ENCODE measurements around the gene TSGA10. TPM values are rescaled to one million over a fixed set of nuclear protein-coding genes. Genes with fewer than 3 reads are reported as not detected.

Gene TSGA10
- polyA plus RNA-seq, 4 donors = 2.2 to 10.2 (median 2.3) TPM

DNA sequence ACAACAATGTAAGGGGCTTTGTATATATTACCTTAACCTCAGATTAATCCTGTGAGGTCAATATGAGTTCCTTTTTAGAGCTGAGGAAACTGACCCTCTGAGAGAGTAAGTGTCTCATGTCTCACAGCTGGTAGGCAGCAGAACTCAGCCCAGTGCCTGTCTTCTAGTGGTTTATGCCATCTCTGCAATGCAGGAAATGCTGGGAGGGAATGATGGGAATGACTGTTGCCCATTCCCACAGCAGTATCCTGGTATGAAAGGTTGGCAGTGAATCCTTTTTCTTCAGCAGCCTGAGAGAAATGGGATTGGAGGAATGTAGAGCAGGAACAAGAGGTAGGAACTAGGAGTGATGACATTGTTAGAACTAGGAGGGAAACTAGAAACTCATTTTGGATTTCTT, 32.3 kb upstream of the TSGA10 start:
- no peak overlapping the region for H3K4me3 ChIP-seq (ENCODE audit: low read depth in 1 of 3, low read length in 3 of 3)
- H3K27me3 ChIP-seq (ENCODE audit: control insufficient read depth in 3 of 3, insufficient read depth in 3 of 3, low read length in 3 of 3) = no peaks in the 10 kb centered on the region
- no peaks in the 10 kb centered on the region for H3K9me3 ChIP-seq (ENCODE audit: control insufficient read depth in 2 of 2, insufficient read depth in 1 of 2, low read depth in 1 of 2, low read length in 1 of 2)
- H3K36me3 ChIP-seq (ENCODE audit: control insufficient read depth in 3 of 3, insufficient read depth in 2 of 3, low read depth in 1 of 3, low read length in 3 of 3) = peaks cover 0 to 13% (median 7%) of the 10 kb centered on the region in 3 donors
- FAIRE-seq (no peak), DNase-seq (no peak)
- no peak overlapping the region for H3K27ac ChIP-seq (ENCODE audit: low read depth in 1 of 3, low read length in 2 of 3)
- H3K4me1 ChIP-seq (ENCODE audit: control insufficient read depth in 3 of 3, insufficient read depth in 2 of 3, low read depth in 1 of 3, low read length in 2 of 3) = no peaks in the 10 kb centered on the region

GRCh38 chr2:99184811-99185210, 30.1 kb upstream of the TSGA10 start:
- Histone ChIP-seq H3K27me3 (ENCODE audit: control insufficient read depth in 3 of 3, insufficient read depth in 3 of 3, low read length in 3 of 3) (no peaks in the 10 kb centered on the region), H3K4me3 (ENCODE audit: low read depth in 1 of 3, low read length in 3 of 3) (no peak overlapping the region), H3K36me3 (ENCODE audit: control insufficient read depth in 3 of 3, insufficient read depth in 2 of 3, low read depth in 1 of 3, low read length in 3 of 3) (peaks cover 0 to 7% (median 4%) of the 10 kb centered on the region in 3 donors), H3K4me1 (ENCODE audit: control insufficient read depth in 3 of 3, insufficient read depth in 2 of 3, low read depth in 1 of 3, low read length in 2 of 3) (peaks cover 0 to 3% (median 2%) of the 10 kb centered on the region in 3 donors), H3K9me3 (ENCODE audit: control insufficient read depth in 2 of 2, insufficient read depth in 1 of 2, low read depth in 1 of 2, low read length in 1 of 2) (no peaks in the 10 kb centered on the region), H3K27ac (ENCODE audit: low read depth in 1 of 3, low read length in 2 of 3) (no peak overlapping the region)
- FAIRE-seq = no peak
- 63 to 78% (median 65%) methylated on average over 6 of the region's 6 CpGs for WGBS, 3 donors
- no peak for DNase-seq

GRCh38 chr2:99183025-99183424, 28.3 kb upstream of the TSGA10 start:
- Histone ChIP-seq H3K27me3 (ENCODE audit: control insufficient read depth in 3 of 3, insufficient read depth in 3 of 3, low read length in 3 of 3) (no peaks in the 10 kb centered on the region), H3K27ac (ENCODE audit: low read depth in 1 of 3, low read length in 2 of 3) (no peak overlapping the region), H3K9me3 (ENCODE audit: control insufficient read depth in 2 of 2, insufficient read depth in 1 of 2, low read depth in 1 of 2, low read length in 1 of 2) (no peaks in the 10 kb centered on the region), H3K36me3 (ENCODE audit: control insufficient read depth in 3 of 3, insufficient read depth in 2 of 3, low read depth in 1 of 3, low read length in 3 of 3) (peaks cover 0 to 2% (median 0%) of the 10 kb centered on the region in 3 donors), H3K4me3 (ENCODE audit: low read depth in 1 of 3, low read length in 3 of 3) (no peak overlapping the region), H3K4me1 (ENCODE audit: control insufficient read depth in 3 of 3, insufficient read depth in 2 of 3, low read depth in 1 of 3, low read length in 2 of 3) (peaks cover 0 to 8% (median 3%) of the 10 kb centered on the region in 3 donors)
- FAIRE-seq = no peak
- no peak for DNase-seq
- 96 to 100% (median 97%) methylated on average over 3 of the region's 3 CpGs for WGBS, 3 donors

- H3K4me3 ChIP-seq (ENCODE audit: low read depth in 1 of 3, low read length in 3 of 3) = peak overlapping the region; percentile 62 to 74 (median 64)
- 0 to 5% (median 2%) methylated on average over 4 of the region's 4 CpGs for WGBS, 3 donors
- FAIRE-seq (no peak), DNase-seq (peak in 1 of 2 donors; percentile 11)
- H3K36me3 ChIP-seq (ENCODE audit: control insufficient read depth in 3 of 3, insufficient read depth in 2 of 3, low read depth in 1 of 3, low read length in 3 of 3) = no peaks in the 10 kb centered on the region
- H3K27me3 ChIP-seq (ENCODE audit: control insufficient read depth in 3 of 3, insufficient read depth in 3 of 3, low read length in 3 of 3) = no peaks in the 10 kb centered on the region
- H3K4me1 ChIP-seq (ENCODE audit: control insufficient read depth in 3 of 3, insufficient read depth in 2 of 3, low read depth in 1 of 3, low read length in 2 of 3) = peaks cover 0 to 8% (median 3%) of the 10 kb centered on the region in 3 donors
- no peaks in the 10 kb centered on the region for H3K9me3 ChIP-seq (ENCODE audit: control insufficient read depth in 2 of 2, insufficient read depth in 1 of 2, low read depth in 1 of 2, low read length in 1 of 2)
- H3K27ac ChIP-seq (ENCODE audit: low read depth in 1 of 3, low read length in 2 of 3) = peak overlapping the region in 1 of 3 donors; percentile 80
These were observed 26.9 kb upstream of the TSGA10 start for GRCh38 chr2:99181624-99182000.

GRCh38 chr2:99180755-99181623, 26.2 kb upstream of the TSGA10 start, which contains the start of the genes MITD1 and MRPL30:
Gene MITD1, minus strand, starts transcription at chr2:99181058. Its CDS starts 77 bp downstream, at chr2:99180981.
Gene MRPL30, plus strand, starts transcription at chr2:99181184. Its CDS starts 5,020 bp downstream, at chr2:99186204.
- no peaks in the 10 kb centered on the region for H3K27me3 ChIP-seq (ENCODE audit: control insufficient read depth in 3 of 3, insufficient read depth in 3 of 3, low read length in 3 of 3)
- peak within 1 kb of the TSS; percentile 76 to 91 (median 80) for H3K27ac ChIP-seq (ENCODE audit: low read depth in 1 of 3, low read length in 2 of 3)
- DNase-seq = peak; percentile 97 to 98
- H3K9me3 ChIP-seq (ENCODE audit: control insufficient read depth in 2 of 2, insufficient read depth in 1 of 2, low read depth in 1 of 2, low read length in 1 of 2) = no peaks in the 10 kb centered on the region
- FAIRE-seq = no peak
- H3K4me3 ChIP-seq (ENCODE audit: low read depth in 1 of 3, low read length in 3 of 3) = peak within 1 kb of the TSS; percentile 62 to 74 (median 64)
- H3K36me3 ChIP-seq (ENCODE audit: control insufficient read depth in 3 of 3, insufficient read depth in 2 of 3, low read depth in 1 of 3, low read length in 3 of 3) = no peaks in the 10 kb centered on the region
- H3K4me1 ChIP-seq (ENCODE audit: control insufficient read depth in 3 of 3, insufficient read depth in 2 of 3, low read depth in 1 of 3, low read length in 2 of 3) = peaks cover 0 to 8% (median 3%) of the 10 kb centered on the region in 3 donors
- WGBS, 3 donors = 0 to 1% (median 0%) methylated on average over 39 of the region's 39 CpGs

DNA sequence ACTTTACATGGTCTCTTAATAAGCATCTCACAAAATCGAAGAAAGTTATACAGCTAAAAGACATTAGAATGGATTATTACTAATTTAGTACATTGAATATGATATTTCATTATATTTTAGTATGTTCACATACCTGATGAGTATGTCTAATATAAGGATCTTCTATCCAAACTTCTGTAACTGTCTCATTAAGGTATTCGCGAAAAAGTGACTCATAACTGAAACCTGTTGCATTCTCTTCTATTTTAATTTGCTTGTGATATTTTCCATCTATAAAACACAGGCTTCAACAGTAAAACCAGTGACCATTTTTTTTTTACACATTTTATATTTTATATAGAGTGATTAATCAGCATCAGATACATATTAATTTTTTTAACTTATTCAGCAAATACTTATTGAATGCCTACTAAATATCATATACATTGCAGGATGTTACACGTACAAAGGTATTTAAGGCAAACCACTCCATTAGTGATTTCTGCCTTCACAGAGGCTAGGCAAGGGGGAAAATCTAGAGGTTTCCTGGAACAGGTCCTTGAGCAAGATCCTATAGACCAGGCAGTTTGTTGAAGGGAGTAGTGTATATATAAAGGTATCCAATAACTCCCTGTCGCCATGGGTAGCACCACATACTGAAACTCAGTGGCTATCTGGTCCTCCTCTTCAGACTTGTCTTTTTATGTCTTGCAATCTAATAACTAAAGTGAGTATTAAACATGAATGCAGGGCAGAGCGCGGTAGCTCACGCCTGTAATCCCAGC, 16.8 kb upstream of the TSGA10 start:
- no peaks in the 10 kb centered on the region for H3K4me1 ChIP-seq (ENCODE audit: control insufficient read depth in 3 of 3, insufficient read depth in 2 of 3, low read depth in 1 of 3, low read length in 2 of 3)
- no peak overlapping the region for H3K27ac ChIP-seq (ENCODE audit: low read depth in 1 of 3, low read length in 2 of 3)
- FAIRE-seq = no peak

GRCh38 chr2:99169534-99169933, 14.8 kb upstream of the TSGA10 start:
- no peak for DNase-seq
- no peaks in the 10 kb centered on the region for H3K9me3 ChIP-seq (ENCODE audit: control insufficient read depth in 2 of 2, insufficient read depth in 1 of 2, low read depth in 1 of 2, low read length in 1 of 2)
- FAIRE-seq = no peak
- no peaks in the 10 kb centered on the region for H3K27me3 ChIP-seq (ENCODE audit: control insufficient read depth in 3 of 3, insufficient read depth in 3 of 3, low read length in 3 of 3)
- WGBS, 3 donors = 15 to 44% (median 23%) methylated on average over 1 of the region's 1 CpG
- peaks cover 4 to 23% (median 6%) of the 10 kb centered on the region in 3 donors for H3K36me3 ChIP-seq (ENCODE audit: control insufficient read depth in 3 of 3, insufficient read depth in 2 of 3, low read depth in 1 of 3, low read length in 3 of 3)
- no peaks in the 10 kb centered on the region for H3K4me1 ChIP-seq (ENCODE audit: control insufficient read depth in 3 of 3, insufficient read depth in 2 of 3, low read depth in 1 of 3, low read length in 2 of 3)
- peak overlapping the region in 1 of 3 donors; percentile 20 for H3K27ac ChIP-seq (ENCODE audit: low read depth in 1 of 3, low read length in 2 of 3)
- H3K4me3 ChIP-seq (ENCODE audit: low read depth in 1 of 3, low read length in 3 of 3) = no peak overlapping the region

More for the DNA sequence above, 16.8 kb upstream of the TSGA10 start:
- peaks cover 0 to 16% (median 4%) of the 10 kb centered on the region in 3 donors for H3K36me3 ChIP-seq (ENCODE audit: control insufficient read depth in 3 of 3, insufficient read depth in 2 of 3, low read depth in 1 of 3, low read length in 3 of 3)
- 94 to 97% (median 95%) methylated on average over 8 of the region's 8 CpGs for WGBS, 3 donors
- H3K9me3 ChIP-seq (ENCODE audit: control insufficient read depth in 2 of 2, insufficient read depth in 1 of 2, low read depth in 1 of 2, low read length in 1 of 2) = no peaks in the 10 kb centered on the region
- no peak overlapping the region for H3K4me3 ChIP-seq (ENCODE audit: low read depth in 1 of 3, low read length in 3 of 3)
- no peaks in the 10 kb centered on the region for H3K27me3 ChIP-seq (ENCODE audit: control insufficient read depth in 3 of 3, insufficient read depth in 3 of 3, low read length in 3 of 3)
- no peak for DNase-seq

DNA sequence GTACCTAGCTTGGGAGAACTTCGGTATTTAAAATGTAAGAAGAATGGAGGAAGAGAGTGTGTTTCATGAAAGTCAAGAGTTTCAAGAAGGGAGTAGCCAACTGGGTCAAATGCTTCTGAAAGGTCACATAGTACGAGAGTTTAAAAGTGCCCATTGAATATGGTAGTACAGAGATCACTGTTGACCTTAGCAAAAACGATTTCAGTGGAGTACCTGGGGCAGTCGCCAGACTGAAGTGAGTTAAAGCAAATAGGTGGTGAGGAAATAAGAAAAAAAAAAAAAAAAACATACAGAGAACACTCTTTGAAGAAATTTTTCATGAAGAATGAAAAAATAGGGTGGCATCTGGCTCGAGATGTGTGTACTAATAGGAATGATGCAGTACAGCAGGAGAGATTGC, 11.5 kb upstream of the TSGA10 start:
- H3K4me3 ChIP-seq (ENCODE audit: low read depth in 1 of 3, low read length in 3 of 3) = no peak overlapping the region
- H3K27ac ChIP-seq (ENCODE audit: low read depth in 1 of 3, low read length in 2 of 3) = no peak overlapping the region
- H3K27me3 ChIP-seq (ENCODE audit: control insufficient read depth in 3 of 3, insufficient read depth in 3 of 3, low read length in 3 of 3) = no peaks in the 10 kb centered on the region
- no peak for DNase-seq
- H3K4me1 ChIP-seq (ENCODE audit: control insufficient read depth in 3 of 3, insufficient read depth in 2 of 3, low read depth in 1 of 3, low read length in 2 of 3) = no peaks in the 10 kb centered on the region
- H3K9me3 ChIP-seq (ENCODE audit: control insufficient read depth in 2 of 2, insufficient read depth in 1 of 2, low read depth in 1 of 2, low read length in 1 of 2) = no peaks in the 10 kb centered on the region
- WGBS, 3 donors = 83 to 86% (median 86%) methylated on average over 5 of the region's 5 CpGs
- H3K36me3 ChIP-seq (ENCODE audit: control insufficient read depth in 3 of 3, insufficient read depth in 2 of 3, low read depth in 1 of 3, low read length in 3 of 3) = peaks cover 7 to 15% (median 12%) of the 10 kb centered on the region in 3 donors
- no peak for FAIRE-seq
